Keratinocyte (primary cell): ENCODE data around the gene TWSG1. TPM values are rescaled to one million over a fixed set of nuclear protein-coding genes. Genes with fewer than 3 reads are reported as not detected.

Experiments used
- DNase-seq: peaks from one replicate; pipeline ENCODE4 v3.0.0-alpha.2; 2011; ENCODE audit warnings: low read depth, missing footprints, low spot score
- FAIRE-seq: peaks from 2 replicates; lab custom pipeline; 2011; peaks lifted over from hg19 to GRCh38; lab: Jason Lieb, UNC
- H2AFZ ChIP-seq: 2 replicates; pipeline ENCODE4 v1.6.0; 2012; ENCODE audit warnings: low read length, control low read depth, inconsistent platforms; ENCODE audit not compliant: control insufficient read depth
- H3K27ac ChIP-seq: 2 replicates; pipeline ENCODE4 v1.5.1; 2011; ENCODE audit warnings: low read length; ENCODE audit not compliant: control insufficient read depth, insufficient read depth
- H3K27me3 ChIP-seq: 3 replicates; pipeline ENCODE4 v1.6.0; 2011; ENCODE audit warnings: low read length; ENCODE audit not compliant: control insufficient read depth, insufficient read depth; ENCODE audit errors: extremely low read depth
- H3K36me3 ChIP-seq, 2 experiments: 2 replicates in 1 of 2; 3 replicates in 1 of 2; pipeline ENCODE4 v1.5.1; 2011; ENCODE audit warnings: low read length in 2 of 2, mild to moderate bottlenecking in 1 of 2; ENCODE audit not compliant: control insufficient read depth in 2 of 2, insufficient read depth in 2 of 2; ENCODE audit errors: extremely low read depth in 1 of 2
- H3K4me1 ChIP-seq: 3 replicates; pipeline ENCODE4 v1.5.1; 2011; ENCODE audit warnings: low read length; ENCODE audit not compliant: control insufficient read depth, insufficient read depth; ENCODE audit errors: extremely low read depth
- H3K4me2 ChIP-seq: 3 replicates; pipeline ENCODE4 v1.6.0; 2011; ENCODE audit warnings: low read depth, low read length; ENCODE audit not compliant: control insufficient read depth, insufficient read depth; ENCODE audit errors: extremely low read depth
- H3K4me3 ChIP-seq, 3 experiments: fragments of 200-600 bp in 1 of 3; sonication (generic) in 1 of 3; 2 replicates in 2 of 3; 3 replicates in 1 of 3; pipeline ENCODE4 v1.5.1; 2011 to 2016; ENCODE audit warnings: low read length in 3 of 3, mild to moderate bottlenecking in 3 of 3, control low read depth in 2 of 3, inconsistent platforms in 1 of 3, low read depth in 1 of 3, mixed read lengths in 1 of 3, mixed run types in 1 of 3, moderate library complexity in 1 of 3; ENCODE audit not compliant: control insufficient read depth in 2 of 3, insufficient read depth in 2 of 3; ENCODE audit errors: extremely low read depth in 1 of 3
- H3K79me2 ChIP-seq: 2 replicates; pipeline ENCODE4 v1.6.0; 2012; ENCODE audit warnings: low read length; ENCODE audit not compliant: control insufficient read depth, insufficient read depth
- H3K9ac ChIP-seq: 3 replicates; pipeline ENCODE4 v1.6.0; 2011; ENCODE audit warnings: low read length; ENCODE audit not compliant: control insufficient read depth, insufficient read depth; ENCODE audit errors: extremely low read depth
- H3K9me1 ChIP-seq: 3 replicates; pipeline ENCODE4 v1.6.0; 2011; ENCODE audit warnings: low read length; ENCODE audit not compliant: control insufficient read depth, insufficient read depth; ENCODE audit errors: extremely low read depth
- H3K9me3 ChIP-seq: 2 replicates; pipeline ENCODE4 v1.5.1; 2012; ENCODE audit warnings: low read depth, low read length; ENCODE audit not compliant: control insufficient read depth
- H4K20me1 ChIP-seq: 3 replicates; pipeline ENCODE4 v1.6.0; 2011; ENCODE audit warnings: low read length; ENCODE audit not compliant: control insufficient read depth, insufficient read depth; ENCODE audit errors: extremely low read depth
- CTCF ChIP-seq, 3 experiments: IDR thresholded peaks in 1 of 3; conservative IDR thresholded peaks in 1 of 3; optimal IDR thresholded peaks in 1 of 3; 2 replicates in 2 of 3; 3 replicates in 1 of 3; pipeline versions ENCODE3 to v1.5.1; 2011; ENCODE audit warnings: low read length in 3 of 3, mild to moderate bottlenecking in 3 of 3, moderate library complexity in 2 of 3, control low read depth in 1 of 3, inconsistent platforms in 1 of 3; ENCODE audit not compliant: insufficient read depth in 2 of 3; ENCODE audit errors: extremely low read depth in 1 of 3
- EZH2 ChIP-seq: IDR thresholded peaks from one replicate; pipeline ENCODE4 v1.6.1; 2012; ENCODE audit warnings: inconsistent platforms, mild to moderate bottlenecking, low read length, moderate library complexity
- dilution Hi-C: fragments of 300-500 bp; cut with MboI; formaldehyde crosslinking; loops from one replicate; pipeline ENCODE4 v1.7.0; 2020; ENCODE audit warnings: low sequenced_read_pairs; ENCODE audit not compliant: extremely low pct_ligation_motif_present
- polyA plus RNA-seq, 5 experiments: library from polyadenylated mRNA; depleted of rRNA in 3 of 5; stranded (reverse) in 3 of 5; stranded (forward) in 1 of 5; unstranded in 1 of 5; fragments of >200 nt; gene quantifications; 1 replicate in 1 of 5; 2 replicates in 3 of 5; 3 replicates in 1 of 5; pipeline versions ENCODE4 v1.2.1 to v1.2.3, GENCODE V29; 2011 to 2012; ENCODE audit warnings: missing spikeins in 2 of 5, low read depth in 1 of 5, low replicate concordance in 1 of 5

Gene TWSG1
- polyA plus RNA-seq, 1 donor (not counting 4 experiments of a cell fraction or from before 2014, with no cell fraction given), result 46.9 TPM

GRCh38 chr18:9394046-9394445, 59.5 kb downstream of the TWSG1 start:
- Histone ChIP-seq H3K4me1 (no peaks in the 10 kb centered on the region), H3K4me3 (no peak overlapping the region), H3K4me2 (no peak overlapping the region), H2AFZ (no peak overlapping the region), H3K27ac (no peak overlapping the region), H3K79me2 (no peaks in the 10 kb centered on the region), H4K20me1 (no peaks in the 10 kb centered on the region), H3K9me1 (no peaks in the 10 kb centered on the region), H3K27me3 (no peaks in the 10 kb centered on the region), H3K36me3 (peaks cover 0 to 1% of the 10 kb centered on the region in 2 experiments), H3K9me3 (no peaks in the 10 kb centered on the region), H3K9ac (no peak overlapping the region)
- FAIRE-seq, result no peak
- dilution Hi-C loops, result no loop called here
- DNase-seq, result no peak
- TF ChIP-seq CTCF (optimal IDR thresholded peaks at IDR 0.05 in 1 of 3, IDR thresholded peaks at IDR 0.05 in 1 of 3, conservative IDR thresholded peaks at IDR 0.05 in 1 of 3; ENCODE audit: extremely low read depth in 1 of 3, insufficient read depth in 2 of 3, low read length in 3 of 3), result no peak
- TF ChIP-seq EZH2, result no peak

GRCh38 chr18:9400197-9400596, 65.6 kb downstream of the TWSG1 start:
- dilution Hi-C loops, result no loop called here
- no peaks in the 10 kb centered on the region for H3K9me3 ChIP-seq
- H4K20me1 ChIP-seq, result no peaks in the 10 kb centered on the region
- no peak overlapping the region for H3K4me3 ChIP-seq
- no peaks in the 10 kb centered on the region for H3K9me1 ChIP-seq
- peak overlapping the region; percentile 63 for H3K4me2 ChIP-seq
- no peaks in the 10 kb centered on the region for H3K27me3 ChIP-seq
- H3K36me3 ChIP-seq, result peaks cover 0 to 1% of the 10 kb centered on the region in 2 experiments
- H2AFZ ChIP-seq, result peak overlapping the region; percentile 35
- no peaks in the 10 kb centered on the region for H3K79me2 ChIP-seq
- no peak overlapping the region for H3K27ac ChIP-seq
- H3K9ac ChIP-seq, result peak overlapping the region; percentile 0
- peaks cover 9% of the 10 kb centered on the region for H3K4me1 ChIP-seq
- DNase-seq (no peak), FAIRE-seq (peak; percentile 83)
- no peak for TF ChIP-seq CTCF (optimal IDR thresholded peaks at IDR 0.05 in 1 of 3, IDR thresholded peaks at IDR 0.05 in 1 of 3, conservative IDR thresholded peaks at IDR 0.05 in 1 of 3; ENCODE audit: extremely low read depth in 1 of 3, insufficient read depth in 2 of 3, low read length in 3 of 3)
- TF ChIP-seq EZH2, result no peak
